ENCODE data around the gene FGFR2. TPM values are rescaled to one million over a fixed set of nuclear protein-coding genes. Genes with fewer than 3 reads are reported as not detected.

The FGFR2 gene
- total and polyA plus RNA-seq, 12 donors = 0.09 to 0.81 (median 0.51) TPM

DNA sequence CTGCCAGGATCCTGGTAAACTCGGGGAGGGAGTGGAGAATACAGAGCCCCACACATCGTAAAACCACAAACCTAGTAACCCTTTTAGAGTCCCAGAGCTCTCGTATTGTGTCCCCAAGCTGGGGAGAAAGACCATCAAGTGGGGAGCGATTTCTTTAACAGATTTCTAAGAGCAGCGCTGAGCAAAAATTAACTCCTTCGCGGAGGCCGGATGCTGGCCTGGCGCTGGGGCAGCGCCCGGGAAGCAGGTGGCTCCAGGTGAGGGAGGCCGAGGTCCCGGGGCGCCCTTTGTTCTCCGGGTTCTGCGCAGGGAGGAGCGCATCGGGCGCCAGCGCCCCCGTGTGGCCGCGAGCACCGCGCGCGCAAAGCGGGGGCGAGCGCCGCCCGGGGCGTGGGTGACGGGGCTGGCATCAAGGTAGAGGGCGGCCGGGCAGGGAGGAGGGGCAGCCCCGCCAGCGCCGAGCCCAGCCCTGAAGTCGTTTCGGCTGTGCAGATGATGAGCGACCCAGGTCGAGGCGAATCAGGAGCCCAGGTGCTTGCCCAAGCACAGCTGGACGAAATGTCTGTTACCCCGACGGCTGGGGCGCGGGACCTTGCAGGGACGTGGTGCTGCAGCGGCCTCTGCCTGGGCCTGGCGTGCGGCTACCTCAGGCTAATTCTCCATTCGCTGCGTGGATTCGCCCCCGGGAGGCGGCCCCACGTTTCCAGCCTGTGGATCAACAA, 10.4 kb upstream of the FGFR2 start:
- Histone ChIP-seq H3K4me3 (peak overlapping the region in 9 of 10 donors; percentile 19 to 43 (median 31)), H3K4me1 (peaks cover 0 to 6% (median 5%) of the 10 kb centered on the region in 9 donors), H3K9me3 (no peaks in the 10 kb centered on the region), H3K27ac (no peak overlapping the region), H3K27me3 (peaks cover 0 to 68% (median 44%) of the 10 kb centered on the region in 7 donors), H3K36me3 (no peaks in the 10 kb centered on the region)
- intact Hi-C loops (cut with DNase I) = loop anchor here in 9 of 10 donors (5.0 to 10.0 kb wide), 4 partner anchors 656 to 666 kb away; no protein-coding TSS in a partner anchor
- peak; percentile 70 to 91 (median 78) for ATAC-seq
- 5 to 11% methylated on average over 58 to 59 of the region's 59 CpGs for WGBS, 2 donors
- TF ChIP-seq, protein P1, sequence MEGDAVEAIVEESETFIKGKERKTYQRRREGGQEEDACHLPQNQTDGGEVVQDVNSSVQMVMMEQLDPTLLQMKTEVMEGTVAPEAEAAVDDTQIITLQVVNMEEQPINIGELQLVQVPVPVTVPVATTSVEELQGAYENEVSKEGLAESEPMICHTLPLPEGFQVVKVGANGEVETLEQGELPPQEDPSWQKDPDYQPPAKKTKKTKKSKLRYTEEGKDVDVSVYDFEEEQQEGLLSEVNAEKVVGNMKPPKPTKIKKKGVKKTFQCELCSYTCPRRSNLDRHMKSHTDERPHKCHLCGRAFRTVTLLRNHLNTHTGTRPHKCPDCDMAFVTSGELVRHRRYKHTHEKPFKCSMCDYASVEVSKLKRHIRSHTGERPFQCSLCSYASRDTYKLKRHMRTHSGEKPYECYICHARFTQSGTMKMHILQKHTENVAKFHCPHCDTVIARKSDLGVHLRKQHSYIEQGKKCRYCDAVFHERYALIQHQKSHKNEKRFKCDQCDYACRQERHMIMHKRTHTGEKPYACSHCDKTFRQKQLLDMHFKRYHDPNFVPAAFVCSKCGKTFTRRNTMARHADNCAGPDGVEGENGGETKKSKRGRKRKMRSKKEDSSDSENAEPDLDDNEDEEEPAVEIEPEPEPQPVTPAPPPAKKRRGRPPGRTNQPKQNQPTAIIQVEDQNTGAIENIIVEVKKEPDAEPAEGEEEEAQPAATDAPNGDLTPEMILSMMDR (IDR thresholded peaks at IDR 0.05) = peak; percentile 75 to 90 (median 88)
- peak in 1 of 2 donors; percentile 49 for DNase-seq

DNA sequence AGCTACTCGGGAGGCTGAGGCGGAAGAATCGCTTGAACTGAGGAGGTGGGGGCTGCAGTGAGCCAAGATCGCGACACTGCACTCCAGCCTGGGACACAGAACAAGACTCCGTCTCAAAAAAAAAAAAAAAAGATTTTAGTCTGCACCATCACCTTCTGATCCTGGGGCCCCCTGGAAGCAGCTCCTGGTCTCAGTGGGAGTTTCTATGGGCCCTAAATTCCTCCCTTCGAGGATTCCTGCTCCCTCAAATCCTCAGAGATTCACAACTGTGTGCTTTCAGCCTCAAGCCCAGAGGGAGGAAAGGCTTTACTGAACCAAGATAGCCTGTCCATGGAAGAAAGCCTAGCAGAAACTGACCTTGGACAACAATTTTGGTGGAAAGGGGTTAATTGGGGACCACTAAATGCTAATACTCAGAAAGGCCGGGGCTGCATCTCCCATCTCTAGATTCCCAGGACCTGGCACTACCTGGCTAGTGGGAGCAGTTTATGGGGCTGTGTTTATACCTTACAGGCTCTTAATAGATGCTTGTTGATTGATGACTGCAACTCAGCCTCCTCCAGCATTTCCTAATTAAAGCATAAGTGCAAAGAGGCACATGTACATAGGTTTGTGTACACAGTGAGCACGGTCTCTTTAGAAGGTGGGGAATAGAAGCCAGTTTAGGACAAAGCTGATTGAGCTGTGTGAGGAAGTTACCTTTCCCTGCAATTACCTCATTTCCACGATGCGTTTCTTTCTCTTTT, 9.2 kb upstream of the FGFR2 start:
- WGBS, 2 donors = 88% methylated on average over 11 of the region's 11 CpGs
- intact Hi-C loops (cut with DNase I) = loop anchor here in 9 of 10 donors (5.0 to 10.0 kb wide), 4 partner anchors 655 to 665 kb away; no protein-coding TSS in a partner anchor
- TF ChIP-seq, protein P1 (IDR thresholded peaks at IDR 0.05) = no peak
- Histone ChIP-seq H3K4me3 (no peak overlapping the region), H3K27me3 (peaks cover 0 to 78% (median 51%) of the 10 kb centered on the region in 7 donors), H3K4me1 (peaks cover 0 to 6% (median 5%) of the 10 kb centered on the region in 9 donors), H3K36me3 (no peaks in the 10 kb centered on the region), H3K27ac (no peak overlapping the region), H3K9me3 (no peaks in the 10 kb centered on the region)
- DNase-seq (no peak), ATAC-seq (no peak)

DNA sequence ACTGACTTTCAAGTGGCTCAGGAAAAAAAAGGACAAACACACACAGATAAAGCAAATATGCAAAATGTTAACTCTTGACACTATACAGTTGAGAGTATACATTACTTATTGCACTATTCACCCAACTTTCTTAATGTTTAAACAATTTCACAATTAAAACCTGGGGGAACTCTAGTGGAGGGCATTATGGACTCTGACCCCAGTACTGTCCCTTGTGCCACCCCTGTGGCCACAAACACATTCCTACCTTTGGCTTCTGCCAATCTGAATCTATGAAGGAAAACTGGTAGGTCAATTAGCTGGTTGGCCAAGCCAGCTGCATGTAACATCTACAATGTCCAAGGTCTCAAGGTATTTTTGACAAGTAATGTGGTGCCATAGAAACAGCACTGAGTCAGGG, 7.5 kb upstream of the FGFR2 start:
- TF ChIP-seq, protein P1 (IDR thresholded peaks at IDR 0.05) = no peak
- no peak for DNase-seq
- peaks cover 0 to 6% (median 5%) of the 10 kb centered on the region in 9 donors for H3K4me1 ChIP-seq
- no peak overlapping the region for H3K27ac ChIP-seq
- no peak for ATAC-seq
- intact Hi-C loops (cut with DNase I) = loop anchor here in 9 of 10 donors (1.0 to 10.0 kb wide), 5 partner anchors 39 to 663 kb away; no protein-coding TSS in a partner anchor
- no peaks in the 10 kb centered on the region for H3K9me3 ChIP-seq
- no peaks in the 10 kb centered on the region for H3K36me3 ChIP-seq
- H3K4me3 ChIP-seq = no peak overlapping the region
- H3K27me3 ChIP-seq = peaks cover 0 to 95% (median 66%) of the 10 kb centered on the region in 7 donors

DNA sequence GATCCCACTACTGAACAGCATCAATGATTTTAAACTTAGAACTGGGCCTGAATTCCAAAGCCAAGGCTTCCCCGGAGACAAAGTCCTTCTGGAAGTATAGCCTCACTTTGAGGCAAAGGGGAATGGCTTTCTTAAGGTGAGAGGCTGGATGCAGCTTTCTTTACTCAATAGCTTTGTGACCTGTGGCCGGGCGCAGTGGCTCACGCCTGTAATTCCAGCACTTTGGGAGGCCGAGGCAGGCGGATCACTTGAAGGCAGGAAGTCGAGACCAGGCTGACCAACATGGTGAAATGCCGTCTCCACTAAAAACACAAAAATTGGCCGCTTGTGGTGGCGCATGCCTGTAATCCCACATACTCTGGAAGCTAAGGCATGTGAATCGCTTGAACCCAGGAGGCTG, 3.2 kb upstream of the FGFR2 start:
- H3K27me3 ChIP-seq = peaks cover 11 to 94% (median 77%) of the 10 kb centered on the region in 7 donors

More for the DNA sequence above, 3.2 kb upstream of the FGFR2 start:
- no peaks in the 10 kb centered on the region for H3K9me3 ChIP-seq
- ATAC-seq (no peak), DNase-seq (no peak)
- H3K36me3 ChIP-seq = no peaks in the 10 kb centered on the region
- no peak overlapping the region for H3K4me3 ChIP-seq
- intact Hi-C loops (cut with DNase I) = loop anchor here in 1 of 10 donors (10.0 kb wide), 1 partner anchor 657 kb away; no protein-coding TSS in a partner anchor
- H3K4me1 ChIP-seq = peaks cover 0 to 19% (median 15%) of the 10 kb centered on the region in 9 donors
- no peak overlapping the region for H3K27ac ChIP-seq
- WGBS, 2 donors = 84 to 88% methylated on average over 11 of the region's 11 CpGs
- TF ChIP-seq, protein P1 (IDR thresholded peaks at IDR 0.05) = no peak

Measured in heart right ventricle (tissue), 16 donors.